IMR-90 (cell line): ENCODE results near the gene ZNF286A. TPM values are rescaled to one million over a fixed set of nuclear protein-coding genes. Genes with fewer than 3 reads are reported as not detected.
"Not testable (repeated sequence)": the region's sequence is repeated elsewhere in the genome, so short reads cannot be mapped to it uniquely, and the experiment has no call there.

Experiments
- ATAC-seq: fragments of 200-7000 bp; cut with Tn5 transposase; 2 replicates; pipeline ENCODE4 v1.9.1; 2020; ENCODE audit warnings: low read depth, mild to moderate bottlenecking, moderate library complexity
- BruUV-seq: library from RNA; stranded (reverse); fragments of 400-500 nt; replicated peaks from 2 replicates; lab custom pipeline; 2021; lab: Mats Ljungman, UMichigan
- CTCF ChIA-PET: fragments of 300-600 bp; formaldehyde crosslinking; extraction: SDS; loops from one replicate; lab custom pipeline; 2021; ENCODE audit warnings: antibody characterized with exemption; lab: Yijun Ruan, JAX
- POLR2A ChIA-PET: fragments of 300-600 bp; sonication (Branson Sonifier 250); formaldehyde crosslinking; loops from one replicate; lab custom pipeline; 2022; ENCODE audit warnings: antibody characterized with exemption; ENCODE audit not compliant: unreplicated experiment; lab: Charles Lee
- DNase-seq: peaks from one replicate; pipeline ENCODE4 v3.0.0; 2013
- H2AFZ ChIP-seq: replicated peaks from 2 replicates; pipeline ENCODE3; 2013; ENCODE audit warnings: low read length, mild to moderate bottlenecking; ENCODE audit not compliant: poor library complexity
- H2AK5ac ChIP-seq: 2 replicates; pipeline ENCODE4 v1.6.1; 2013; ENCODE audit warnings: low read depth, low read length, inconsistent platforms
- H2AK9ac ChIP-seq: replicated peaks from 2 replicates; pipeline ENCODE3; 2013; ENCODE audit warnings: mild to moderate bottlenecking, low read depth, low read length, moderate library complexity; ENCODE audit not compliant: poor library complexity
- H2BK120ac ChIP-seq: 2 replicates; pipeline ENCODE4 v1.6.1; 2013; ENCODE audit warnings: low read depth, low read length, inconsistent platforms
- H2BK15ac ChIP-seq: 3 replicates; pipeline ENCODE4 v1.6.1; 2013; ENCODE audit warnings: low read depth, low read length, inconsistent platforms
- H2BK20ac ChIP-seq: 2 replicates; pipeline ENCODE4 v1.6.1; 2013; ENCODE audit warnings: low read depth, mild to moderate bottlenecking, inconsistent platforms, low read length, moderate library complexity
- H2BK5ac ChIP-seq: 2 replicates; pipeline ENCODE4 v1.6.1; 2013; ENCODE audit warnings: mild to moderate bottlenecking, low read depth, low read length, inconsistent platforms; ENCODE audit not compliant: poor library complexity, severe bottlenecking
- H3K14ac ChIP-seq: replicated peaks from 2 replicates; pipeline ENCODE4 v1.6.1; 2013; ENCODE audit warnings: low read depth, low read length, inconsistent platforms
- H3K18ac ChIP-seq: 2 replicates; pipeline ENCODE4 v1.6.1; 2013; ENCODE audit warnings: low read depth, low read length, control low read depth
- H3K23ac ChIP-seq: 2 replicates; pipeline ENCODE4 v1.6.1; 2013; ENCODE audit warnings: low read depth, low read length, inconsistent platforms
- H3K27ac ChIP-seq: 2 replicates; pipeline ENCODE4 v1.5.1; 2013; ENCODE audit warnings: mild to moderate bottlenecking, control low read depth, low read length; ENCODE audit not compliant: insufficient read depth
- H3K27me3 ChIP-seq: 2 replicates; pipeline ENCODE4 v1.6.1; 2013; ENCODE audit warnings: low read length; ENCODE audit not compliant: control insufficient read depth, insufficient read depth
- H3K36me3 ChIP-seq: 2 replicates; pipeline ENCODE4 v1.6.1; 2013; ENCODE audit warnings: low read length, mixed read lengths; ENCODE audit not compliant: control insufficient read depth, insufficient read depth
- H3K4ac ChIP-seq: 2 replicates; pipeline ENCODE4 v1.6.1; 2013; ENCODE audit warnings: low read depth, low read length, inconsistent platforms
- H3K4me1 ChIP-seq: 2 replicates; pipeline ENCODE4 v1.6.1; 2013; ENCODE audit warnings: low read length, mixed read lengths; ENCODE audit not compliant: control insufficient read depth, insufficient read depth
- H3K4me2 ChIP-seq: 2 replicates; pipeline ENCODE4 v1.6.1; 2013; ENCODE audit warnings: low read depth, mild to moderate bottlenecking, control low read depth, low read length, moderate library complexity
- H3K4me3 ChIP-seq: 2 replicates; pipeline ENCODE4 v1.5.1; 2013; ENCODE audit warnings: low read depth, mild to moderate bottlenecking, control low read depth, low read length, moderate library complexity; ENCODE audit not compliant: insufficient read depth
- H3K56ac ChIP-seq: 2 replicates; pipeline ENCODE4 v1.6.1; 2013; ENCODE audit warnings: low read length, inconsistent platforms; ENCODE audit not compliant: insufficient read depth; ENCODE audit errors: extremely low read depth
- H3K79me1 ChIP-seq, 2 experiments: 2 replicates each; pipeline ENCODE4 v1.6.1; 2013; ENCODE audit warnings: low read length in 2 of 2, inconsistent platforms in 1 of 2, low read depth in 1 of 2
- H3K9ac ChIP-seq: 2 replicates; pipeline ENCODE4 v1.6.1; 2013; ENCODE audit warnings: low read depth, low read length, control low read depth
- H3K9me1 ChIP-seq: 2 replicates; pipeline ENCODE4 v1.6.1; 2013; ENCODE audit warnings: low read length, inconsistent platforms; ENCODE audit not compliant: insufficient read depth
- H3K9me3 ChIP-seq: 2 replicates; pipeline ENCODE4 v1.6.1; 2013; ENCODE audit warnings: low read length; ENCODE audit not compliant: control insufficient read depth, insufficient read depth
- H4K20me1 ChIP-seq: 2 replicates; pipeline ENCODE4 v1.6.1; 2013; ENCODE audit warnings: low read length, inconsistent platforms; ENCODE audit not compliant: insufficient read depth
- H4K5ac ChIP-seq: 2 replicates; pipeline ENCODE4 v1.6.1; 2013; ENCODE audit warnings: mild to moderate bottlenecking, low read depth, low read length, control low read depth
- H4K8ac ChIP-seq, 2 experiments: 2 replicates each; pipeline ENCODE4 v1.6.1; 2013; ENCODE audit warnings: low read depth in 2 of 2, low read length in 2 of 2, control low read depth in 1 of 2, inconsistent platforms in 1 of 2
- H4K91ac ChIP-seq: 2 replicates; pipeline ENCODE4 v1.6.1; 2013; ENCODE audit warnings: low read depth, low read length, inconsistent platforms; ENCODE audit not compliant: insufficient read depth
- WGBS, 2 experiments: methylation state at CpG; one replicate each; pipeline versions ENCODE4 v1.1.5 to v1.1.7; 2013; ENCODE audit warnings: missing lambda C conversion rate in 2 of 2; ENCODE audit not compliant: insufficient read length in 1 of 2; ENCODE audit errors: extremely low coverage in 2 of 2; 5-methylcytosine and 5-hydroxymethylcytosine counted together
- dilution Hi-C: fragments of 300-500 bp; cut with HindIII; formaldehyde crosslinking; loops from one replicate; pipeline ENCODE4 v1.14.3; 2018; ENCODE audit warnings: low sequenced_read_pairs; ENCODE audit not compliant: unreplicated experiment
- in situ Hi-C: fragments of 300-500 bp; cut with MboI; formaldehyde crosslinking; loops from 3 replicates; pipeline ENCODE4 v1.14.3; 2019; ENCODE audit warnings: low sequenced_read_pairs, inconsistent platforms, mixed read lengths
- intact Hi-C: fragments of 100-400 bp; cut with micrococcal nuclease; formaldehyde crosslinking; loops from 2 replicates; pipeline ENCODE4 v1.10.0; 2022
- polyA plus RNA-seq, 3 experiments: library from polyadenylated mRNA; depleted of rRNA; stranded (reverse); fragments of >200 nt; gene quantifications; 2 replicates each; pipeline ENCODE4 v1.2.3, GENCODE V29; 2012; ENCODE audit warnings: low replicate concordance in 1 of 3
- total RNA-seq: library from RNA; depleted of rRNA; stranded (reverse); fragments of >200 nt; gene quantifications from 2 replicates; pipeline ENCODE4 v1.2.3, GENCODE V29; 2012

Gene ZNF286A
- total and polyA plus RNA-seq, 2 of the 4 experiments (the other 2 are of a cell fraction): 19.8 to 37.6 TPM

DNA sequence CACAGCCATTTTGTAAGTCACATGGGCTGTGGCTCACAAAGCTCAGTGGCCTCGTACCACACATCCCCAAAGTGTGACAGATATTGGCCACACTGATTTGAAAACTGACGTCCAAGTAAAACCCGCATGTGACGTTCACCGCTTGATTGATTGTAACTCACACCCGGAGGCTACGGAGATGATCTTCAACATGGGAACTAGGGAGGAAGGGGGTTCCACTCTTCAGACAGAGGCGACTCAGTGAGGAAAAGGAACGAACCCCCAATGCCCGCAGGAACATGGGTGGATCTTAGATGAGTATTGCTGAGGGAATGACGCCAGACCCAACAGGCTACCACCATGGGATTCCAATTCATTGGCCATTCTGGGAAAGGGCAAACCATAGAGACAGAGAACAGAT, 39.7 kb downstream of the ZNF286A start:
- H3K4me2 ChIP-seq, H3K79me1 ChIP-seq, CTCF ChIA-PET, H2AK5ac ChIP-seq, H3K9me1 ChIP-seq, H3K4me1 ChIP-seq, H3K4ac ChIP-seq, H4K5ac ChIP-seq, H2BK120ac ChIP-seq, H3K36me3 ChIP-seq, H3K27me3 ChIP-seq, dilution Hi-C loops, in situ Hi-C loops, H2BK20ac ChIP-seq, BruUV-seq, ATAC-seq, DNase-seq, H3K56ac ChIP-seq, H2AK9ac ChIP-seq, H3K23ac ChIP-seq, H4K20me1 ChIP-seq, H3K4me3 ChIP-seq, POLR2A ChIA-PET, H4K8ac ChIP-seq, H3K18ac ChIP-seq, H3K27ac ChIP-seq, intact Hi-C loops, H3K9me3 ChIP-seq, H2BK5ac ChIP-seq, H3K14ac ChIP-seq, H3K9ac ChIP-seq, H2AFZ ChIP-seq, H4K91ac ChIP-seq, H2BK15ac ChIP-seq: not testable (repeated sequence)
- no CpG with 5 or more reads among the region's 11 CpGs for WGBS, 2 experiments

DNA sequence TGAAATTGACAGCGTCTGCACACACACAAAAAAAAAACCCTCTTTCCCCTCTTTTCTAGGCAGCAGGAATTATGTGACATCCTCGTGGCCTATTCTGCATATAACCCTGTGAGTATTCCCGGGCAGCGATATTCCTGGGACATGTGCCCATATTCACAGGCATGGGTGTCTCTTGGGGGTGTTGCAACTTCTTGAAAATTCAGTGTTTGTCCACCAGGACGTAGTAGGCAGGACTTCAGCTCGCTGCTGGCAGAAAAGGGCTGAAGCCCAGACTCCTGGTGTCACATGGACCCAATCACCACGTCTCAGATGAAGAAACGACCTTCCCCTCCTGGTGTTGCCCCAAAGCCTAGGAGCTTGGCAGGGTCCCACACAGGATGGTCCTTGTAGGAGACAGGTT, 40.5 kb downstream of the ZNF286A start:
- dilution Hi-C loops, H4K8ac ChIP-seq, H3K23ac ChIP-seq, H3K9me3 ChIP-seq, H3K18ac ChIP-seq, H2BK5ac ChIP-seq, H3K4me3 ChIP-seq, H2BK15ac ChIP-seq, H2AK5ac ChIP-seq, H3K4ac ChIP-seq, H3K9me1 ChIP-seq, ATAC-seq, H2AFZ ChIP-seq, H3K36me3 ChIP-seq, H3K27ac ChIP-seq, H3K79me1 ChIP-seq, in situ Hi-C loops, H2BK120ac ChIP-seq, H4K91ac ChIP-seq, H3K27me3 ChIP-seq, H3K9ac ChIP-seq, H3K4me1 ChIP-seq, BruUV-seq, DNase-seq, POLR2A ChIA-PET, H4K5ac ChIP-seq, H3K56ac ChIP-seq, intact Hi-C loops, CTCF ChIA-PET, H2AK9ac ChIP-seq, H3K14ac ChIP-seq, H3K4me2 ChIP-seq, H4K20me1 ChIP-seq, H2BK20ac ChIP-seq: not testable (repeated sequence)
- no CpG with 5 or more reads among the region's 8 CpGs for WGBS, 2 experiments
